Activated CD4-positive, alpha-beta T cell treated with anti-CD3 and anti-CD28 coated beads, Interleukin-2, amount 10 ng/mL, durations not matched to agents 7 days and 5 days (primary cell): ENCODE results near the gene MAP3K4. TPM values are rescaled to one million over a fixed set of nuclear protein-coding genes. Genes with fewer than 3 reads are reported as not detected.

Source experiments
- CTCF ChIA-PET: fragments of 350-600 bp; sonication (Branson Sonifier 250); formaldehyde crosslinking; loops from one replicate; lab custom pipeline; 2021; ENCODE audit warnings: antibody characterized with exemption; lab: Charles Lee
- POLR2A ChIA-PET: fragments of 350-600 bp; sonication (Branson Sonifier 250); formaldehyde crosslinking; loops from one replicate; lab custom pipeline; 2021; ENCODE audit warnings: antibody characterized with exemption; lab: Charles Lee
- DNase-seq: peaks from one replicate; pipeline ENCODE4 v3.0.0-alpha.2; 2020
- H3K27ac Mint-ChIP-seq: one replicate; pipeline ENCODE4 v1.8.0; 2021; ENCODE audit warnings: mild to moderate bottlenecking, moderate library complexity, mixed read lengths
- H3K27me3 Mint-ChIP-seq: one replicate; pipeline ENCODE4 v1.8.0; 2021; ENCODE audit warnings: mixed read lengths
- H3K36me3 Mint-ChIP-seq: one replicate; pipeline ENCODE4 v1.8.0; 2021; ENCODE audit warnings: low read depth, mixed read lengths
- H3K4me1 Mint-ChIP-seq: one replicate; pipeline ENCODE4 v1.8.0; 2021; ENCODE audit warnings: mixed read lengths
- H3K4me3 Mint-ChIP-seq: one replicate; pipeline ENCODE4 v1.8.0; 2021; ENCODE audit warnings: mild to moderate bottlenecking, moderate library complexity, mixed read lengths
- H3K9me3 Mint-ChIP-seq: one replicate; pipeline ENCODE4 v1.8.0; 2021; ENCODE audit warnings: mixed read lengths
- total RNA-seq, 2 experiments: library from RNA; stranded (reverse); gene quantifications; one replicate each; pipeline ENCODE4 v1.2.3, GENCODE V29; 2021

MAP3K4 gene
- total RNA-seq, 2 experiments from 2014 or later, result 43.6 to 47.2 TPM

GRCh38 chr6:161162722-161163121 lies 171.2 kb downstream of the MAP3K4 start:
- H3K36me3 Mint-ChIP-seq, result peaks cover 3% of the 10 kb centered on the region
- H3K4me3 Mint-ChIP-seq, result no peak overlapping the region
- DNase-seq, result no peak
- POLR2A ChIA-PET, result no interaction called here
- CTCF ChIA-PET, result no interaction called here
- H3K4me1 Mint-ChIP-seq, result no peaks in the 10 kb centered on the region
- H3K27ac Mint-ChIP-seq, result no peak overlapping the region
- H3K27me3 Mint-ChIP-seq, result no peaks in the 10 kb centered on the region
- H3K9me3 Mint-ChIP-seq, result no peaks in the 10 kb centered on the region

GRCh38 chr6:161163466-161164181 lies 172.1 kb downstream of the MAP3K4 start:
- H3K4me3 Mint-ChIP-seq, result no peak overlapping the region
- no peaks in the 10 kb centered on the region for H3K9me3 Mint-ChIP-seq
- no peak for DNase-seq
- no peaks in the 10 kb centered on the region for H3K27me3 Mint-ChIP-seq
- ChIA-PET POLR2A (no interaction called here), CTCF (no interaction called here)
- peaks cover 3% of the 10 kb centered on the region for H3K36me3 Mint-ChIP-seq
- no peak overlapping the region for H3K27ac Mint-ChIP-seq
- no peaks in the 10 kb centered on the region for H3K4me1 Mint-ChIP-seq

- H3K9me3 Mint-ChIP-seq, result no peaks in the 10 kb centered on the region
- ChIA-PET POLR2A (no interaction called here), CTCF (interaction anchor here (0.7 kb wide), 1 partner anchor 99 kb away, joined by 3 read pairs; no protein-coding TSS in a partner anchor)
- H3K27me3 Mint-ChIP-seq, result no peaks in the 10 kb centered on the region
- no peak for DNase-seq
- H3K36me3 Mint-ChIP-seq, result peaks cover 3% of the 10 kb centered on the region
- no peak overlapping the region for H3K27ac Mint-ChIP-seq
- H3K4me1 Mint-ChIP-seq, result no peaks in the 10 kb centered on the region
- H3K4me3 Mint-ChIP-seq, result no peak overlapping the region
Measured at GRCh38 chr6:161164182-161164625, 172.6 kb downstream of the MAP3K4 start.

GRCh38 chr6:161166176-161166575 lies 174.6 kb downstream of the MAP3K4 start:
- POLR2A ChIA-PET, result no interaction called here
- peaks cover 7% of the 10 kb centered on the region for H3K9me3 Mint-ChIP-seq
- H3K27ac Mint-ChIP-seq, result no peak overlapping the region
- no peak for DNase-seq
- peaks cover 5% of the 10 kb centered on the region for H3K36me3 Mint-ChIP-seq
- peaks cover 11% of the 10 kb centered on the region for H3K4me1 Mint-ChIP-seq
- no peak overlapping the region for H3K4me3 Mint-ChIP-seq
- CTCF ChIA-PET, result interaction anchor here (1.4 kb wide), 1 partner anchor 25 kb away, joined by 3 read pairs; no protein-coding TSS in a partner anchor
- H3K27me3 Mint-ChIP-seq, result no peaks in the 10 kb centered on the region

- ChIA-PET POLR2A (no interaction called here), CTCF (interaction anchor here (1.4 kb wide), 1 partner anchor 26 kb away, joined by 3 read pairs; no protein-coding TSS in a partner anchor)
- H3K27me3 Mint-ChIP-seq, result no peaks in the 10 kb centered on the region
- H3K9me3 Mint-ChIP-seq, result peaks cover 7% of the 10 kb centered on the region
- no peak overlapping the region for H3K4me3 Mint-ChIP-seq
- H3K36me3 Mint-ChIP-seq, result peaks cover 5% of the 10 kb centered on the region
- no peak overlapping the region for H3K27ac Mint-ChIP-seq
- no peak for DNase-seq
- H3K4me1 Mint-ChIP-seq, result peaks cover 11% of the 10 kb centered on the region
Measured at GRCh38 chr6:161166677-161167076, 175.1 kb downstream of the MAP3K4 start.
